H9 (cell line): ENCODE measurements around the gene NRM. TPM values are rescaled to one million over a fixed set of nuclear protein-coding genes. Genes with fewer than 3 reads are reported as not detected.

Source experiments
- DNase-seq: peaks from one replicate; pipeline ENCODE4 v3.0.0-alpha.2; 2017
- H2AFZ ChIP-seq: one replicate; pipeline ENCODE4 v1.6.1; 2013; ENCODE audit warnings: mild to moderate bottlenecking, low read length, control low read depth, moderate library complexity
- H2AK5ac ChIP-seq: 2 replicates; pipeline ENCODE4 v1.6.1; 2013; ENCODE audit warnings: low read length, control low read depth, mixed read lengths; ENCODE audit not compliant: insufficient read length
- H2BK120ac ChIP-seq: one replicate; pipeline ENCODE4 v1.6.1; 2013; ENCODE audit warnings: low read depth, mild to moderate bottlenecking, low read length, control low read depth, inconsistent platforms; ENCODE audit not compliant: poor library complexity, severe bottlenecking
- H2BK12ac ChIP-seq: 2 replicates; pipeline ENCODE4 v1.6.1; 2013; ENCODE audit warnings: low read length, control low read depth, mixed read lengths, low read depth; ENCODE audit not compliant: insufficient read length
- H2BK15ac ChIP-seq: 2 replicates; pipeline ENCODE4 v1.6.1; 2013; ENCODE audit warnings: low read depth, low read length, control low read depth
- H2BK20ac ChIP-seq: one replicate; pipeline ENCODE4 v1.6.1; 2013; ENCODE audit warnings: low read depth, mild to moderate bottlenecking, low read length, control low read depth, inconsistent platforms; ENCODE audit not compliant: poor library complexity, severe bottlenecking
- H2BK5ac ChIP-seq: 2 replicates; pipeline ENCODE4 v1.6.1; 2013; ENCODE audit warnings: low read length, control low read depth, mixed read lengths; ENCODE audit not compliant: insufficient read length
- H3K14ac ChIP-seq: 2 replicates; pipeline ENCODE4 v1.6.1; 2013; ENCODE audit warnings: low read length, control low read depth; ENCODE audit not compliant: insufficient read depth
- H3K18ac ChIP-seq: 2 replicates; pipeline ENCODE4 v1.6.1; 2013; ENCODE audit warnings: low read depth, mild to moderate bottlenecking, mixed read lengths, low read length, control low read depth; ENCODE audit not compliant: insufficient read length
- H3K23ac ChIP-seq: 2 replicates; pipeline ENCODE4 v1.6.1; 2013; ENCODE audit warnings: low read length, control low read depth, mixed read lengths, low read depth; ENCODE audit not compliant: insufficient read length
- H3K23me2 ChIP-seq: 2 replicates; pipeline ENCODE4 v1.6.1; 2013; ENCODE audit warnings: low read depth, mild to moderate bottlenecking, mixed read lengths, low read length, control low read depth; ENCODE audit not compliant: insufficient read length, poor library complexity, severe bottlenecking
- H3K27ac ChIP-seq: 2 replicates; pipeline ENCODE4 v1.5.1; 2013; ENCODE audit warnings: low read length, control low read depth, mixed read lengths, low read depth; ENCODE audit not compliant: insufficient read length
- H3K27me3 ChIP-seq: 2 replicates; pipeline ENCODE4 v1.6.1; 2013; ENCODE audit warnings: low read length, control low read depth, inconsistent platforms; ENCODE audit not compliant: insufficient read depth
- H3K4ac ChIP-seq: 2 replicates; pipeline ENCODE4 v1.6.1; 2013; ENCODE audit warnings: low read depth, mild to moderate bottlenecking, control low read depth, inconsistent platforms, low read length, moderate library complexity
- H3K4me1 ChIP-seq: 2 replicates; pipeline ENCODE4 v1.6.1; 2013; ENCODE audit warnings: low read length, control low read depth, inconsistent platforms; ENCODE audit not compliant: insufficient read depth
- H3K4me2 ChIP-seq: 2 replicates; pipeline ENCODE4 v1.6.1; 2013; ENCODE audit warnings: low read length, control low read depth, mixed read lengths; ENCODE audit not compliant: insufficient read length, insufficient read depth
- H3K56ac ChIP-seq: 2 replicates; pipeline ENCODE4 v1.6.1; 2013; ENCODE audit warnings: low read depth, mild to moderate bottlenecking, mixed read lengths, low read length, control low read depth; ENCODE audit not compliant: insufficient read length
- H3K79me1 ChIP-seq: 2 replicates; pipeline ENCODE4 v1.6.1; 2013; ENCODE audit warnings: low read depth, mild to moderate bottlenecking, moderate library complexity, low read length, control low read depth, inconsistent platforms; ENCODE audit not compliant: insufficient read depth, poor library complexity, severe bottlenecking
- H3K79me2 ChIP-seq: 2 replicates; pipeline ENCODE4 v1.6.1; 2013; ENCODE audit warnings: low read length, control low read depth, inconsistent platforms; ENCODE audit not compliant: insufficient read depth
- H3K9ac ChIP-seq: 2 replicates; pipeline ENCODE4 v1.6.1; 2013; ENCODE audit warnings: low read length, control low read depth, mixed read lengths; ENCODE audit not compliant: insufficient read length; ENCODE audit errors: extremely low read depth
- H3K9me3 ChIP-seq: one replicate; pipeline ENCODE4 v1.6.1; 2013; ENCODE audit warnings: low read depth, low read length, inconsistent platforms; ENCODE audit not compliant: control insufficient read depth
- H3T11ph ChIP-seq: one replicate; pipeline ENCODE4 v1.6.1; 2013; ENCODE audit warnings: mild to moderate bottlenecking, low read length, control low read depth, inconsistent platforms
- H4K20me1 ChIP-seq: one replicate; pipeline ENCODE4 v1.6.1; 2013; ENCODE audit not compliant: control insufficient read depth, insufficient read length, insufficient read depth
- H4K5ac ChIP-seq: 2 replicates; pipeline ENCODE4 v1.6.1; 2013; ENCODE audit warnings: low read depth, mild to moderate bottlenecking, mixed read lengths, low read length, control low read depth; ENCODE audit not compliant: insufficient read length
- H4K8ac ChIP-seq: replicated peaks from 2 replicates; pipeline ENCODE4 v1.6.1; 2013; ENCODE audit warnings: low read length, control low read depth, mixed read lengths, low read depth; ENCODE audit not compliant: insufficient read length
- H4K91ac ChIP-seq: 2 replicates; pipeline ENCODE4 v1.6.1; 2013; ENCODE audit warnings: low read depth, mild to moderate bottlenecking, moderate library complexity, mixed read lengths, low read length, control low read depth; ENCODE audit not compliant: insufficient read length
- H3K27ac Mint-ChIP-seq, 3 experiments: 2 replicates in 2 of 3; 3 replicates in 1 of 3; pipeline ENCODE4 v1.8.0; 2020 to 2021; ENCODE audit warnings: mixed read lengths in 3 of 3, mild to moderate bottlenecking in 1 of 3, moderate library complexity in 1 of 3
- H3K27me3 Mint-ChIP-seq: 2 replicates; pipeline ENCODE4 v1.8.0; 2021; ENCODE audit warnings: low read depth, mild to moderate bottlenecking, moderate library complexity, mixed read lengths
- H3K36me3 Mint-ChIP-seq, 3 experiments: 2 replicates in 2 of 3; 3 replicates in 1 of 3; pipeline ENCODE4 v1.8.0; 2020 to 2021; ENCODE audit warnings: low read depth in 3 of 3, mixed read lengths in 3 of 3; ENCODE audit not compliant: insufficient read depth in 1 of 3
- H3K4me1 Mint-ChIP-seq, 2 experiments: 2 replicates each; pipeline ENCODE4 v1.8.0; 2020; ENCODE audit warnings: mixed read lengths in 2 of 2
- H3K4me3 Mint-ChIP-seq, 2 experiments: 2 replicates in 1 of 2; 3 replicates in 1 of 2; pipeline ENCODE4 v1.8.0; 2020 to 2021; ENCODE audit warnings: mild to moderate bottlenecking in 2 of 2, mixed read lengths in 2 of 2, moderate library complexity in 1 of 2
- H3K9me3 Mint-ChIP-seq, 2 experiments: 2 replicates in 1 of 2; 3 replicates in 1 of 2; pipeline ENCODE4 v1.8.0; 2020; ENCODE audit warnings: mild to moderate bottlenecking in 2 of 2, mixed read lengths in 2 of 2, moderate library complexity in 1 of 2
- WGBS: extraction: QIAGEN DNeasy Blood & Tissue Kit; methylation state at CpG from one replicate; pipeline ENCODE4 v1.1.7; 2013; ENCODE audit warnings: missing lambda C conversion rate, low lambda C conversion rate, mixed read lengths; ENCODE audit not compliant: insufficient read length; ENCODE audit errors: extremely low coverage; 5-methylcytosine and 5-hydroxymethylcytosine counted together
- total RNA-seq: library from RNA; stranded (reverse); gene quantifications from 2 replicates; pipeline ENCODE4 v1.2.1, GENCODE V29; 2021
- TF ChIP-seq, protein P1 (sequence below): fragments of 200-600 bp; sonication (generic); conservative IDR thresholded peaks from 3 replicates; pipeline ENCODE4 v1.8.0; 2021; ENCODE audit warnings: antibody characterized with exemption, mild to moderate bottlenecking

The NRM gene
- total RNA-seq, 1 experiment from 2014 or later, result 36.5 TPM

DNA sequence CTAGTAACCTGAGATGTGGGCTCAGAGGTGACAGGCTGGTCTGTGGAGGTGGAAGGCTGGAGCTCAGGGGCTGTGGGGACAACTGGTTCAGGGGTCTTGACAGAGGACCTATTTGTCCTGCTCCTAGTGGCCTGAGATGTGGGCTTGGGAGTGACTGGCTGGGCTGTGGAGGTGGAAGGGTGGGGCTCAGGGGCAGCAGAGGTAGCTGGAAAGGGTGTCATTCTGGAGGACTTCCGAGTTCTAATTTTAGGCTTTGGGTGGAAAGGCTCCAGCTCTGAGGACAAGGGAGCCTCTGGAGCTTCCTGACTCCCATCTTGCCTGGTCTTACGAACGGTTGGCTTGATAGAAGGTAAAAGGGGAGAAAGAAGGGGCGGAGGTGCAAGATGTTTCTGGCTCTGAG lies 14.8 kb upstream of the NRM start:
- H4K5ac ChIP-seq, result no peak overlapping the region
- no peaks in the 10 kb centered on the region for H3K23me2 ChIP-seq
- no peaks in the 10 kb centered on the region for H3K79me2 ChIP-seq
- H3K4me1 Mint-ChIP-seq, result peaks cover 6 to 7% of the 10 kb centered on the region in 2 experiments
- H4K8ac ChIP-seq, result no peak overlapping the region
- no peak overlapping the region for H3K9ac ChIP-seq
- no peaks in the 10 kb centered on the region for H3K27me3 Mint-ChIP-seq
- no peaks in the 10 kb centered on the region for H4K20me1 ChIP-seq
- no peak overlapping the region for H2BK15ac ChIP-seq
- H3K27ac ChIP-seq, result no peak overlapping the region
- H2BK5ac ChIP-seq, result no peak overlapping the region
- TF ChIP-seq, protein P1, sequence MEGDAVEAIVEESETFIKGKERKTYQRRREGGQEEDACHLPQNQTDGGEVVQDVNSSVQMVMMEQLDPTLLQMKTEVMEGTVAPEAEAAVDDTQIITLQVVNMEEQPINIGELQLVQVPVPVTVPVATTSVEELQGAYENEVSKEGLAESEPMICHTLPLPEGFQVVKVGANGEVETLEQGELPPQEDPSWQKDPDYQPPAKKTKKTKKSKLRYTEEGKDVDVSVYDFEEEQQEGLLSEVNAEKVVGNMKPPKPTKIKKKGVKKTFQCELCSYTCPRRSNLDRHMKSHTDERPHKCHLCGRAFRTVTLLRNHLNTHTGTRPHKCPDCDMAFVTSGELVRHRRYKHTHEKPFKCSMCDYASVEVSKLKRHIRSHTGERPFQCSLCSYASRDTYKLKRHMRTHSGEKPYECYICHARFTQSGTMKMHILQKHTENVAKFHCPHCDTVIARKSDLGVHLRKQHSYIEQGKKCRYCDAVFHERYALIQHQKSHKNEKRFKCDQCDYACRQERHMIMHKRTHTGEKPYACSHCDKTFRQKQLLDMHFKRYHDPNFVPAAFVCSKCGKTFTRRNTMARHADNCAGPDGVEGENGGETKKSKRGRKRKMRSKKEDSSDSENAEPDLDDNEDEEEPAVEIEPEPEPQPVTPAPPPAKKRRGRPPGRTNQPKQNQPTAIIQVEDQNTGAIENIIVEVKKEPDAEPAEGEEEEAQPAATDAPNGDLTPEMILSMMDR, result no peak
- H2AK5ac ChIP-seq, result no peak overlapping the region
- no peak overlapping the region for H3K4me3 Mint-ChIP-seq
- H2BK120ac ChIP-seq, result no peak overlapping the region
- H3K56ac ChIP-seq, result no peak overlapping the region
- no peak overlapping the region for H3K27ac Mint-ChIP-seq
- DNase-seq, result no peak
- H3T11ph ChIP-seq, result no peak overlapping the region
- H3K4me2 ChIP-seq, result no peak overlapping the region
- no peak overlapping the region for H4K91ac ChIP-seq
- no peaks in the 10 kb centered on the region for H3K27me3 ChIP-seq
- no peak overlapping the region for H3K4ac ChIP-seq
- peaks cover 53 to 80% (median 71%) of the 10 kb centered on the region in 3 experiments; a peak in 6 of 7 replicates for H3K36me3 Mint-ChIP-seq
- H2BK20ac ChIP-seq, result no peak overlapping the region
- H2AFZ ChIP-seq, result no peak overlapping the region
- no peak overlapping the region for H2BK12ac ChIP-seq
- no peaks in the 10 kb centered on the region for H3K79me1 ChIP-seq
- no CpG with 5 or more reads among the region's 4 CpGs for WGBS
- no peak overlapping the region for H3K14ac ChIP-seq
- no peaks in the 10 kb centered on the region for H3K9me3 ChIP-seq
- H3K9me3 Mint-ChIP-seq, result no peaks in the 10 kb centered on the region
- H3K4me1 ChIP-seq, result no peaks in the 10 kb centered on the region
- H3K18ac ChIP-seq, result no peak overlapping the region
- H3K23ac ChIP-seq, result no peak overlapping the region
